Right atrium auricular region (tissue), 2 donors: ENCODE data around the gene GPR152. TPM values are rescaled to one million over a fixed set of nuclear protein-coding genes. Genes with fewer than 3 reads are reported as not detected.
"Not testable (repeated sequence)": the region's sequence is repeated elsewhere in the genome, so short reads cannot be mapped to it uniquely, and the experiment has no call there.

Experiments
- DNase-seq: peaks from one replicate; pipeline ENCODE4 v3.0.0-alpha.2; 2019; ENCODE audit warnings: low spot score
- H3K27ac ChIP-seq, 2 donors: fragments of 200-600 bp; sonication (generic); 1 replicate in 1 of 2; 2 replicates in 1 of 2; pipeline ENCODE4 v1.5.1; 2016 to 2019
- H3K27me3 ChIP-seq, 2 donors: fragments of 200-600 bp; sonication (generic); one replicate each; pipeline versions ENCODE4 v1.5.1 to v1.6.0; 2017 to 2019
- H3K36me3 ChIP-seq: fragments of 200-600 bp; sonication (generic); one replicate; pipeline ENCODE4 v1.5.1; 2016
- H3K4me1 ChIP-seq, 2 donors: fragments of 200-600 bp; sonication (generic); one replicate each; pipeline versions ENCODE4 v1.5.1 to v1.6.0; 2017 to 2019
- H3K4me3 ChIP-seq, 2 donors: fragments of 200-600 bp; sonication (generic); 1 replicate in 1 of 2; 2 replicates in 1 of 2; pipeline ENCODE4 v1.5.1; 2017 to 2019; ENCODE audit warnings: mild to moderate bottlenecking in 1 of 2, moderate library complexity in 1 of 2
- H3K9me3 ChIP-seq, 2 donors: fragments of 200-600 bp; sonication (generic); one replicate each; pipeline ENCODE4 v1.5.1; 2019
- CTCF ChIP-seq, 2 donors: fragments of 200-600 bp; sonication (generic); IDR thresholded peaks; one replicate each; pipeline ENCODE4 v1.5.1; 2019; ENCODE audit warnings: antibody characterized with exemption in 2 of 2
- total RNA-seq, 2 donors: library from RNA; depleted of rRNA; stranded (reverse); fragments of >200 nt; gene quantifications; one replicate each; pipeline ENCODE4 v1.1.0, GENCODE V29; 2016

The GPR152 gene
- total RNA-seq, 2 donors from 2014 or later, result not detected

GRCh38 chr11:67406969-67407687, 45.4 kb downstream of the GPR152 start:
- H3K27me3 ChIP-seq, result no peaks in the 10 kb centered on the region
- no peak for DNase-seq
- no peak overlapping the region for H3K4me3 ChIP-seq
- H3K36me3 ChIP-seq, result no peaks in the 10 kb centered on the region
- TF ChIP-seq CTCF (IDR thresholded peaks at IDR 0.05), result peak in 1 of 2 donors; percentile 18
- peak overlapping the region in 1 of 2 donors; percentile 39 for H3K27ac ChIP-seq
- peaks cover 0 to 34% of the 10 kb centered on the region in 2 donors for H3K4me1 ChIP-seq
- H3K9me3 ChIP-seq, result no peaks in the 10 kb centered on the region

GRCh38 chr11:67406420-67406968, 46.0 kb downstream of the GPR152 start:
- peak overlapping the region in 1 of 2 donors; percentile 39 for H3K27ac ChIP-seq
- peaks cover 0 to 34% of the 10 kb centered on the region in 2 donors for H3K4me1 ChIP-seq
- no peaks in the 10 kb centered on the region for H3K36me3 ChIP-seq
- no peak for TF ChIP-seq CTCF (IDR thresholded peaks at IDR 0.05)
- H3K4me3 ChIP-seq, result no peak overlapping the region
- H3K9me3 ChIP-seq, result no peaks in the 10 kb centered on the region
- no peaks in the 10 kb centered on the region for H3K27me3 ChIP-seq
- DNase-seq, result no peak

GRCh38 chr11:67405688-67406339, 46.7 kb downstream of the GPR152 start:
- H3K4me1 ChIP-seq, result peaks cover 0 to 38% of the 10 kb centered on the region in 2 donors
- H3K27me3 ChIP-seq, result no peaks in the 10 kb centered on the region
- no peaks in the 10 kb centered on the region for H3K36me3 ChIP-seq
- no peak for DNase-seq
- no peak for TF ChIP-seq CTCF (IDR thresholded peaks at IDR 0.05)
- H3K27ac ChIP-seq, result no peak overlapping the region
- H3K4me3 ChIP-seq, result no peak overlapping the region
- H3K9me3 ChIP-seq, result no peaks in the 10 kb centered on the region

GRCh38 chr11:67405196-67405567, 47.3 kb downstream of the GPR152 start:
- Histone ChIP-seq H3K36me3 (no peaks in the 10 kb centered on the region), H3K9me3 (no peaks in the 10 kb centered on the region), H3K27ac (no peak overlapping the region), H3K4me3 (no peak overlapping the region), H3K27me3 (no peaks in the 10 kb centered on the region), H3K4me1 (peaks cover 0 to 44% of the 10 kb centered on the region in 2 donors)
- no peak for TF ChIP-seq CTCF (IDR thresholded peaks at IDR 0.05)
- DNase-seq, result no peak

GRCh38 chr11:67404515-67405195, 47.9 kb downstream of the GPR152 start:
- H3K9me3 ChIP-seq, result no peaks in the 10 kb centered on the region
- no peaks in the 10 kb centered on the region for H3K27me3 ChIP-seq
- peaks cover 0 to 50% of the 10 kb centered on the region in 2 donors for H3K4me1 ChIP-seq
- TF ChIP-seq CTCF (IDR thresholded peaks at IDR 0.05), result no peak
- H3K36me3 ChIP-seq, result peaks cover 2% of the 10 kb centered on the region
- no peak overlapping the region for H3K27ac ChIP-seq
- H3K4me3 ChIP-seq, result no peak overlapping the region
- DNase-seq, result no peak

- H3K36me3 ChIP-seq, result peaks cover 17% of the 10 kb centered on the region
- not testable (repeated sequence) for H3K27me3 ChIP-seq, H3K4me3 ChIP-seq, H3K27ac ChIP-seq, H3K9me3 ChIP-seq, DNase-seq
- H3K4me1 ChIP-seq, result peaks cover 0 to 46% of the 10 kb centered on the region in 2 donors
These were observed 49.4 kb downstream of the GPR152 start for GRCh38 chr11:67403085-67403484.

GRCh38 chr11:67402192-67402839, 50.2 kb downstream of the GPR152 start:
- peaks cover 0 to 42% of the 10 kb centered on the region in 2 donors for H3K4me1 ChIP-seq
- H3K27ac ChIP-seq, result peak overlapping the region; percentile 95

More at GRCh38 chr11:67402192-67402839, 50.2 kb downstream of the GPR152 start:
- H3K27me3 ChIP-seq, DNase-seq, H3K9me3 ChIP-seq: not testable (repeated sequence)
- Histone ChIP-seq H3K4me3 (peak overlapping the region; percentile 31 to 93), H3K36me3 (peaks cover 24% of the 10 kb centered on the region)
